ENCODE results near the gene NIP7. TPM values are rescaled to one million over a fixed set of nuclear protein-coding genes. Genes with fewer than 3 reads are reported as not detected.

Gene NIP7
- total and polyA plus RNA-seq, 4 donors, result 14.5 to 23.2 (median 17.0) TPM

DNA sequence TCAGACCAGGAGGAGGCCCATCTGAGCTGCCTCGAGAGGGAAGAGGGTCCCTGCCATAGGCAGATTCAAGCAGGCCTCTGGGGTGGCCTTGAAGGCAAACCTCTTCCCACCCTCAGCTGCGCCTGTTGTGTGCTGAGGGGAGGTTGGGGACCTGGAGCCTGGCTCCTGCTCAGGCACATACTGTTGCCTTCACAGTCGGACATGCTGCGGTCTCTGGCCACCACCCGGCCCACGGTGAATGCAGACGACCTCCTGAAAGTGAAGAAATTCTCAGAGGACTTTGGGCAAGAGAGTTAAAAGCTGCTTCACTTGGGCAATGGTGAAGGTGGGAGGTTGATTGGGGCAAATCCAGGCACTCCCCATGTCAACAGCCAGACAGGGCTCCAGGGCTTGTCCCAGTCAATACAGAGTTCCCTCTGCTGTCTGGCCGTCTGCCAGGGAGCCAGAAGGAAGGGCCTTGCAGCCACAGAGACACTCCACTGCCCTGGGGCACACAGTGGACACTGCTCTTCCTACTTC is 15.5 kb upstream of the NIP7 start:
- Histone ChIP-seq H3K9me3 (ENCODE audit: control insufficient read depth in 4 of 4, insufficient read depth in 3 of 4, low read length in 3 of 4) (no peaks in the 10 kb centered on the region), H3K36me3 (ENCODE audit: control insufficient read depth in 4 of 4, insufficient read depth in 4 of 4, low read length in 4 of 4) (peaks cover 21 to 60% (median 51%) of the 10 kb centered on the region in 4 donors), H3K27ac (ENCODE audit: low read depth in 1 of 2, low read length in 1 of 2) (no peak overlapping the region), H3K4me3 (no peak overlapping the region), H3K27me3 (ENCODE audit: control insufficient read depth in 3 of 3, insufficient read depth in 3 of 3, low read length in 2 of 3) (no peaks in the 10 kb centered on the region), H3K9ac (ENCODE audit: insufficient read depth in 1 of 2, low read length in 2 of 2) (no peak overlapping the region), H3K4me1 (ENCODE audit: control insufficient read depth in 5 of 5, insufficient read depth in 5 of 5, low read length in 5 of 5) (peaks cover 6 to 10% (median 7%) of the 10 kb centered on the region in 5 donors)
- no peak for TF ChIP-seq CTCF (IDR thresholded peaks at IDR 0.05; ENCODE audit: control extremely low read depth, extremely low read depth)
- ATAC-seq (ENCODE audit: insufficient read depth, low FRiP score), result peak; percentile 13
- DNase-seq, result peak in 2 of 3 donors; percentile 16 to 27
- WGBS, 2 donors, result 76 to 78% methylated on average over 8 of the region's 8 CpGs

- Histone ChIP-seq H3K4me1 (ENCODE audit: control insufficient read depth in 5 of 5, insufficient read depth in 5 of 5, low read length in 5 of 5) (peaks cover 10 to 14% (median 13%) of the 10 kb centered on the region in 5 donors), H3K27me3 (ENCODE audit: control insufficient read depth in 3 of 3, insufficient read depth in 3 of 3, low read length in 2 of 3) (no peaks in the 10 kb centered on the region), H3K9me3 (ENCODE audit: control insufficient read depth in 4 of 4, insufficient read depth in 3 of 4, low read length in 3 of 4) (no peaks in the 10 kb centered on the region), H3K36me3 (ENCODE audit: control insufficient read depth in 4 of 4, insufficient read depth in 4 of 4, low read length in 4 of 4) (peaks cover 20 to 56% (median 46%) of the 10 kb centered on the region in 4 donors), H3K27ac (ENCODE audit: low read depth in 1 of 2, low read length in 1 of 2) (no peak overlapping the region), H3K9ac (ENCODE audit: insufficient read depth in 1 of 2, low read length in 2 of 2) (no peak overlapping the region), H3K4me3 (no peak overlapping the region)
- 84 to 85% methylated on average over 10 of the region's 10 CpGs for WGBS, 2 donors
- no peak for TF ChIP-seq CTCF (IDR thresholded peaks at IDR 0.05; ENCODE audit: control extremely low read depth, extremely low read depth)
- DNase-seq (no peak), ATAC-seq (ENCODE audit: insufficient read depth, low FRiP score) (no peak)
These were observed 14.9 kb upstream of the NIP7 start for GRCh38 chr16:69324585-69325253.

- WGBS, 2 donors, result 93% methylated on average over 6 of the region's 6 CpGs
- H3K4me1 ChIP-seq (ENCODE audit: control insufficient read depth in 5 of 5, insufficient read depth in 5 of 5, low read length in 5 of 5), result peaks cover 10 to 19% (median 14%) of the 10 kb centered on the region in 5 donors
- H3K27me3 ChIP-seq (ENCODE audit: control insufficient read depth in 3 of 3, insufficient read depth in 3 of 3, low read length in 2 of 3), result no peaks in the 10 kb centered on the region
- no peak for TF ChIP-seq CTCF (IDR thresholded peaks at IDR 0.05; ENCODE audit: control extremely low read depth, extremely low read depth)
- no peak overlapping the region for H3K9ac ChIP-seq (ENCODE audit: insufficient read depth in 1 of 2, low read length in 2 of 2)
- DNase-seq (no peak), ATAC-seq (ENCODE audit: insufficient read depth, low FRiP score) (no peak)
- H3K9me3 ChIP-seq (ENCODE audit: control insufficient read depth in 4 of 4, insufficient read depth in 3 of 4, low read length in 3 of 4), result no peaks in the 10 kb centered on the region
- no peak overlapping the region for H3K4me3 ChIP-seq
- no peak overlapping the region for H3K27ac ChIP-seq (ENCODE audit: low read depth in 1 of 2, low read length in 1 of 2)
- H3K36me3 ChIP-seq (ENCODE audit: control insufficient read depth in 4 of 4, insufficient read depth in 4 of 4, low read length in 4 of 4), result peaks cover 20 to 53% (median 37%) of the 10 kb centered on the region in 4 donors
These were observed 13.8 kb upstream of the NIP7 start for GRCh38 chr16:69325784-69326171.
